HG02938 (cell line): Measurements from ENCODE around the gene GCFC2.

Experiments used
- ATAC-seq: cut with Tn5 transposase; IDR thresholded peaks from one replicate; pipeline ENCODE4 v1.9.1; 2021; ENCODE audit warnings: mild to moderate bottlenecking, moderate library complexity; ENCODE audit not compliant: unreplicated experiment

The GCFC2 gene

DNA sequence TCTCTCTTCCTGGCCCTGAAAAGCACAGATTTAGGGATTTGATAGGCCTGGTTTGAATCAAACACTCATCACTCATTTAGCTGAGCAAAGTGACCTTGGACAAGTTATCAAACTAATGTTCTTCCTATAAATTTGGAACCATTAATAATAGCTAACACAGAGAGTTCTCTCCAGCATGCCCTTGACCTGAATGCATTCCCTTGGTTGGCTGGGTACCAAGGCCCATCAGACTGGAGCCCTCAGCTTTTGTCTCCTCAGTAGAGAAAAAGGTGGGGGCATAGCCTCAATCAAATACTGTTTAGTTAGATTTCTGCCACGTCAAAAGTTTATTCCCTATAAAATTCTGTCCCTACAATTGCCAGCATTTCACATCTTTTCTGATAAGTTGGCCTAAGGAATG is 77.9 kb downstream of the GCFC2 start:
- ATAC-seq, result no peak

DNA sequence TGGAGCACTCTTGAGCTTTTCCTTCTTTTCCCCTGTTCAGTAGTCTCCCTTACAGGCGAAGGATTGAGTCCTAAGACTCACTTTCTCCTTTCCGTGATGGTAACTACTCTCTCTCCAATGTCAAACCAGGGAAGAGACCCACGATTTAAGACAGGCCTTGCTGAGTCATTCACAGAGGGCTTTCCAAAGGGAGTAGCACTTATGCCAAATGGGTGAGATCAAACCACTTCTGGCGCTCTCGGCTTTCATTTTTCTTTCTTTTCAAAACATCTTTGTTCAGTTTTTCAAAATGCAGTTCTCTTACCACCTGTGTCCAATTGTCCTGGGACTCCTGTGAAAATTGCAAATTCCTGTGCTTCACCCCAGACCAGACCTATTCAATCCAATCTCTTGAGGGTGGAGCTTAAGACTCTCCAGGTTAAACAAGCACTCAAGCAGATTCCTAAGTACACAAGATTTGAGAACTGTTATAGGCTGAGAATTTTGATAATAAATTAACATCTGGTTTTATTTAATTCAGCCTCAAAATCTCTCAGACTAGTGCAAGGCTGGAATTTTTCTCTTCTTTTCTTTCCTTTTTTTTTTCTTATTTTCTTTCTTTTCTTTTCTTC is 78.5 kb downstream of the GCFC2 start:
- no peak for ATAC-seq

DNA sequence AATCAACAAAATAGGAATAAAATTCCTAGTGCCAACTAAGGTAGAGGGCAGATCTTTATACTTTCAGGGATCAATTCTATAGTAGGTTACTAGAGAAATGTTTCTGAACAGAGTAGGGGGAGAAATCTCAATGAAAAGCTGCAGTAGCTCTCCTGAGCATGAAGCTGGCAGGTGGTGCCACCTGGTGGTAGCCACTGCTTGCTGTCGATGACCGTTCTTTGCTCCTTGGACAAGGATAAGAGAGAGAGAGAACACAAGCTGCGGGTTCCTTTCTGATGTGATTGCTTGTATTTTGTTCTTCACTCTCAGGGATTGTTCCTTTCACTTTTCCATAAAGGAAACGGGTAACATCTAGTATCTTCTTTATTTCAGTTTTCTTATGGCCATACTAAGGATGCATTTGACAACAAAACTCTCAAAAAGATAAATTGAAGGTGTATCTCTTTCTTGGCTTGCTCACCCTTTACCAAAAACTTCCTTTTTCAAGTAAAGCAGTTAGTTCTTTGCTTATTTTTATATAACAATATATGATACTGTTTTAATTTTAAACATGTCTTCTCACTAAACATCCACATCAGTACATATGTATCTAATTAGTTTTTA is 82.7 kb downstream of the GCFC2 start:
- peak; percentile 85 for ATAC-seq

DNA sequence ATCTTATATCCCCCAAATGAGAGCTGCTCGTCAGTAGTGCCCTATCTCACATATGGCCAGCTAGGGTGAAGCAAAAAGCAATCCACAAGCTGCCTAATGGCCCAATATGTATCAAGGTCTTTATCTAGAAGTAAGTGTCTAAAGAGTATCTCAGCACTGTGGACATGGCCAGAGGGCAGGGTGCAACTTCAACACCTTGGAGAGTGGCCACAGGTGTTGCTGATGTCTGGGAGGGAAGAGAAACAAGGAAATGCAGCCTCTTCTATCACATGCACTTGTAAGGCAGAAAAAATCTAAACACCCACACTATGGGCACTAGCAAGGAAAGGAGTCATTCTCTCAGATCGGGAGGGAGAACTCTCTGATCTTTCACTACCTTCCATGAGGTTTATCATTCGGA is 87.8 kb downstream of the GCFC2 start:
- no peak for ATAC-seq

DNA sequence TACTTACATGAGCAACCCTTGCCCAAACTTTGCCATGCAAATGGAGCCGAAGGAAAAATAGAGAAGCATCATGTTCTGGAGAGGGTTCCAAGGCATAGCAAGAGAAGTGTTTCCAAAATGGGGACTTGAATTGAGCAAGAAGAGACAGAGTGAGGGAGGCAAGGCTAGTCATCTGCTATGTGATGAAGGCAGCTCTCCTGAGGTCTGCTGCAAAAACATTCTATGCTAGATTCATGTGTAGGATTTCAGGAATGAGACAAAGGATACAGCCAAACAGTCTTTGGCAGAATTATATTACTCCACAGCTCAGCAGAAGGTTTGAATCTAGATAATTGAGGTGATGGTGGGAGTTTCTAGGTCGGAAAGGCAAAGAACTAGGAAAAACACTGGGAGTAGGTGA is 88.2 kb downstream of the GCFC2 start:
- ATAC-seq, result no peak

DNA sequence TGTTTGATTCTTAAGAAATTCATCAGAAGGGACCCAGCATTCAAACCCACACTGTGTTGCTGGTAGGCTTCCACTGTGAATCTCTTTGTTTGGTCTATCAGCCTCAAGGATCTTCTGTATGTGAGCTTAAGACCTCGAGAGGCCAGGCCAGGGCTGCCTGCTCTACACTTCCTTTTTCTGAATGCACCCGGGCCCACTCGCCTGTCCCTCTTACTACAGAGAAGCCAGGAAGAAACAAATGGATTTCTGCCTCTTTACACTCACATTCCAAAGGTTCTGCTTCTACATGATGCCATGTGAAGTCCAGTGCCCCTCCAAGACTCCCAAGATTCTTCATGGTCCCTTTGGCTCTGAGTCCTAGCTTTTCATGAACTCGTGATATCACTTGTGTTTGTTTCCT is 89.5 kb downstream of the GCFC2 start:
- no peak for ATAC-seq

DNA sequence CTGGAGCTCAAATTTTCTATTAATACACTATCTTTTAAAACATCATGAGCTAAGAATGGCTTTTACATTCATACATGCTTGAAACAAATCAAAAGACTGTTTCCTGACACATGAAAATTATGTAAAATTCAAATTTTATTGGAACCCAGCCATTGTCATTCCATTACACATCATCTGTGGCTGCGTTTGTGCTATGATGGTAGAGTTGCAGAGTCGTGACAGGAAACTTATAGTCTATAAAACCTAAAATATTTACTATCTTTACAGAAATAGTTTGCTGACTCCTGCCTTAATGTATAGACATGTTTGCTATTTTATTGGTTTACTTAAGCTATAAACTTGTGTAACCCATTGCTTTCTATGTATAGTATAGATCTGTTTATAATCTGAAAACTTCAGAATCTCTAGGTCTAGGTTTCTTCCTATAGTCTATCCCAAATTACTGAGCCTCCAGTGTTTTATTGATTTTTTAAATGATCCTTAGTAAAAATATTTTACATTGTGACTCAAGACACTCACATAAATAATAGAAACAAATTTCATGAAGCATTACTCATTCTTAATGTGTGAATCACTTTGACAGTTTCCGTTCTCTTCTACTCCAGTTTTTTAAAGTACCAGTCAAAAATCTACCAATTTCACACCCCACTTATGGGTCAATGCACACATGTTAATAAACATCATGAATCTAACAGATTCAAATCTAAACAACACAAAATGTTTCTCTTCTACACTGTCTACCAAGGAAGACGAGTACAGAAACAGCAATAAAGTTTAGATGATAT is 90.6 kb downstream of the GCFC2 start:
- no peak for ATAC-seq

DNA sequence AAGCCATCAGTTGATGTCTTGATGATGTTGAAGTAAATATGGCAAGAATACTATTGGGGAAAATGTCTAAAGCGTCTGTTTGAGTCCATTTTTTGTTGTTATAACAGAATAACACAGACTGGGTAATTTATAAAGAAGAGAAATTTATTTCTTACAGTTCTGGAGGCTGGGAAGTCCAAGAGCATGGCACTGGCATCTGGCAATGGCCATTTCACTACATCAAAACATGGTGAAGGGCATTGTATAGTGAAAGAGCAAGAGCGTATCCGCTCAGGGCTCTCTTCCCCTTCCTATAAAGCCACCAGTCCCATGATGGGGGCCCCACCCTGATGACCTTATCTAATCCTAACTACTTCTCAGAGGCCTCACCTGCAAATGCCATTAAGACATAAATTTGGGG is 93.8 kb downstream of the GCFC2 start:
- ATAC-seq, result no peak

DNA sequence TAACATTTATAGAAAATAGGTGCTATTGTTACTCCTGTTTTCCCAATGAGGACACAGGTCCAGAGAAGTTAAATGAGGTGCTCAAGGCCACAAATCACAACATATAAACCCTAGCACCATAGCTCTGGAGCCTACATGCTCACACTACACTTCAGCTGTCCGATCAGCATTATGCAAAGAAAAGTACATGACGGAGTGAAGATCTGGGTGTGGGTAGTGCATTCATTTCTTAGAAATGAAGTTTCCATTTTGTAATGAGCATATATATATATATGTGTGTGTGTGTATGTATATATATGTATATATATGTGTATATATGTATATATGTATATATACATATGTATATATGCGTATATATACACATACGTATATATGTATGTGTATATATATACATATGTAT is 94.3 kb downstream of the GCFC2 start:
- no peak for ATAC-seq

DNA sequence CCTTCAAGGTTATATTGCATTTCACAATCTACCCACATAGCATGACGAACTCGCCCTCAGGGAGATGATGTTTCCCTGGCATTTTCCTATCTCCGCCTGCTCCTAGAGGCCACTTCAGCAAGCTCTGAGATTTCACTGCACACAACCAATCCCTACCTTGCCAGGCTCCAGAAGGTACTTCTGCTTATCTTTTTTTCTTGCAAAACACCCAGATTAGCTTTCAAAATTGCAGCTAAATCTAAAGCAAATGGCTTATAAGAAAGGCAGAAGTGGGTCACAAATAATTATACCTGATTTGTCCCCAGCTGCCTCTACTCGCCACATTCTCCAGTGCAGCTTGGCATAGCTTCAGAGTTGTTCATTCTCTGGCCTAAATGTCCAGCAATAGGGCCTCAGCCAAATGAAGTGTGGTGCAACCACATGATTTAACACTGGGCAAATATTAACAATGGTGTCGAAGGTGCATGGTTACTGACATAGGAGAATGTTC is 96.5 kb downstream of the GCFC2 start:
- no peak for ATAC-seq

DNA sequence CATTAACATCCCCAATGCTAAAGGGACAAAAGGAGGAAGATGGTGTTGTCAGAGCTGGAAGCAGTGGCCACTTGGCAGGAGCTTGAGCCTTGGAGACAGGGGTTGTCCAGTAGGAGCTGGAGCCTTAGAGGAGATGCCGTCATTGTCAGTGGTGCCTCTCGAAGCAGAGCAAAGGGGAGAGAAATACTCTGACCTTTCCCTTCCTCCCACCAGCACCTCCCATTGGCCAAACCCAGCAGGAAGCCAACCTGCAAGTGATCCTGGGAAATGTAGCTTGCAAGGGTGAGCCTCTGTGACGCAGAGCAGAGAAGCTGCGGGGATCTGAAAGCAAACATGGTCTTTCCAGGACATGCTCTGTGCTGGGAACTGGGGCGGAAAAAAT is 97.9 kb downstream of the GCFC2 start:
- ATAC-seq, result no peak
